Trophoblast cell (in vitro differentiated cells and primary cell): ENCODE data around the gene MTA2.

Source experiments
- DNase-seq, 2 donors: peaks; one replicate each; pipeline ENCODE4 v3.0.0-alpha.2; 2016
- H2AFZ ChIP-seq: 2 replicates; pipeline ENCODE4 v1.6.1; 2013; ENCODE audit warnings: low read length, moderate library complexity, mild to moderate bottlenecking; ENCODE audit not compliant: insufficient read depth, poor library complexity
- H2AK5ac ChIP-seq: 2 replicates; pipeline ENCODE4 v1.6.1; 2013; ENCODE audit warnings: mild to moderate bottlenecking, low read length
- H2BK120ac ChIP-seq: 2 replicates; pipeline ENCODE4 v1.6.1; 2013; ENCODE audit warnings: low read length, mild to moderate bottlenecking, moderate library complexity; ENCODE audit not compliant: insufficient read depth, poor library complexity
- H2BK12ac ChIP-seq: 2 replicates; pipeline ENCODE4 v1.6.1; 2013; ENCODE audit warnings: mild to moderate bottlenecking, low read length, moderate library complexity
- H2BK5ac ChIP-seq: 2 replicates; pipeline ENCODE4 v1.6.1; 2013; ENCODE audit warnings: low read length, low read depth, moderate library complexity, mild to moderate bottlenecking; ENCODE audit not compliant: poor library complexity
- H3K14ac ChIP-seq: 2 replicates; pipeline ENCODE4 v1.6.1; 2013; ENCODE audit warnings: mild to moderate bottlenecking, low read length
- H3K18ac ChIP-seq: 2 replicates; pipeline ENCODE4 v1.6.1; 2013; ENCODE audit warnings: mild to moderate bottlenecking, low read length
- H3K23ac ChIP-seq: 2 replicates; pipeline ENCODE4 v1.6.1; 2013; ENCODE audit warnings: low read length
- H3K27ac ChIP-seq: 2 replicates; pipeline ENCODE4 v1.5.1; 2013; ENCODE audit warnings: low read depth, mild to moderate bottlenecking, inconsistent platforms, low read length, moderate library complexity
- H3K27me3 ChIP-seq: 2 replicates; pipeline ENCODE4 v1.6.1; 2013; ENCODE audit warnings: inconsistent platforms, mild to moderate bottlenecking, low read length, moderate library complexity; ENCODE audit not compliant: insufficient read depth
- H3K36me3 ChIP-seq, 2 experiments: 1 replicate in 1 of 2; 2 replicates in 1 of 2; pipeline ENCODE4 v1.6.1; 2013; ENCODE audit warnings: low read length in 2 of 2, mild to moderate bottlenecking in 2 of 2, moderate library complexity in 1 of 2; ENCODE audit not compliant: insufficient read depth in 2 of 2, control insufficient read depth in 1 of 2
- H3K4ac ChIP-seq: 2 replicates; pipeline ENCODE4 v1.6.1; 2013; ENCODE audit warnings: low read depth, mild to moderate bottlenecking, low read length, moderate library complexity
- H3K4me1 ChIP-seq, 2 experiments: 1 replicate in 1 of 2; 2 replicates in 1 of 2; pipeline ENCODE4 v1.6.1; 2013; ENCODE audit warnings: low read length in 2 of 2, mild to moderate bottlenecking in 2 of 2, moderate library complexity in 1 of 2; ENCODE audit not compliant: insufficient read depth in 2 of 2, control insufficient read depth in 1 of 2
- H3K4me2 ChIP-seq: 2 replicates; pipeline ENCODE4 v1.6.1; 2013; ENCODE audit warnings: inconsistent platforms, mild to moderate bottlenecking, low read length, moderate library complexity
- H3K4me3 ChIP-seq: 2 replicates; pipeline ENCODE4 v1.5.1; 2013; ENCODE audit warnings: mild to moderate bottlenecking, low read depth, low read length, inconsistent platforms
- H3K79me1 ChIP-seq: one replicate; pipeline ENCODE4 v1.6.1; 2013; ENCODE audit warnings: low read length
- H3K79me2 ChIP-seq: 2 replicates; pipeline ENCODE4 v1.6.1; 2013; ENCODE audit warnings: low read length, mild to moderate bottlenecking; ENCODE audit not compliant: control insufficient read depth, insufficient read depth, poor library complexity
- H3K9ac ChIP-seq: 2 replicates; pipeline ENCODE4 v1.6.1; 2013; ENCODE audit warnings: mild to moderate bottlenecking, low read length
- H3K9me3 ChIP-seq: 2 replicates; pipeline ENCODE4 v1.6.1; 2013; ENCODE audit warnings: low read depth, mild to moderate bottlenecking, control low read depth, inconsistent platforms, low read length; ENCODE audit not compliant: insufficient read depth
- H4K12ac ChIP-seq: 2 replicates; pipeline ENCODE4 v1.6.1; 2013; ENCODE audit warnings: low read depth, mild to moderate bottlenecking, low read length, moderate library complexity
- H4K8ac ChIP-seq: 2 replicates; pipeline ENCODE4 v1.6.1; 2013; ENCODE audit warnings: low read depth, mild to moderate bottlenecking, low read length, moderate library complexity
- H4K91ac ChIP-seq: one replicate; pipeline ENCODE4 v1.6.1; 2013; ENCODE audit warnings: low read depth, mild to moderate bottlenecking, low read length, moderate library complexity
- WGBS: extraction: QIAGEN DNeasy Blood & Tissue Kit; methylation state at CpG from one replicate; pipeline ENCODE4 v1.1.7; 2013; ENCODE audit warnings: missing lambda C conversion rate; ENCODE audit not compliant: insufficient read length, insufficient coverage; ENCODE audit errors: extremely low coverage; 5-methylcytosine and 5-hydroxymethylcytosine counted together

Gene MTA2

GRCh38 chr11:62593434-62594044 is 8.1 kb downstream of the MTA2 start:
- Histone ChIP-seq H3K23ac (no peak overlapping the region), H3K4me1 (peaks cover 3 to 9% of the 10 kb centered on the region in 2 experiments), H2BK12ac (no peak overlapping the region), H2AFZ (no peak overlapping the region), H3K27ac (no peak overlapping the region), H2AK5ac (no peak overlapping the region), H2BK5ac (no peak overlapping the region), H3K18ac (no peak overlapping the region), H3K4me3 (peak overlapping the region; percentile 10), H3K9ac (peak overlapping the region; percentile 49), H3K14ac (no peak overlapping the region), H3K4ac (no peak overlapping the region), H3K9me3 (peaks cover 3% of the 10 kb centered on the region), H3K79me1 (peaks cover 2% of the 10 kb centered on the region), H4K12ac (no peak overlapping the region), H4K8ac (no peak overlapping the region), H3K4me2 (no peak overlapping the region), H3K79me2 (no peaks in the 10 kb centered on the region), H3K27me3 (no peaks in the 10 kb centered on the region), H3K36me3 (peaks cover 45 to 57% of the 10 kb centered on the region in 2 experiments), H4K91ac (no peak overlapping the region), H2BK120ac (no peak overlapping the region)
- WGBS: no CpG with 5 or more reads among the region's 13 CpGs
- peak; percentile 60 to 76 for DNase-seq

GRCh38 chr11:62592989-62593421 is 8.7 kb downstream of the MTA2 start:
- H3K79me1 ChIP-seq: peaks cover 2% of the 10 kb centered on the region
- no peak for DNase-seq
- H3K4me3 ChIP-seq: no peak overlapping the region
- no peak overlapping the region for H4K12ac ChIP-seq
- H3K27ac ChIP-seq: no peak overlapping the region
- no peak overlapping the region for H2BK120ac ChIP-seq
- H2AFZ ChIP-seq: no peak overlapping the region
- H3K79me2 ChIP-seq: no peaks in the 10 kb centered on the region
- no peak overlapping the region for H3K4ac ChIP-seq
- no peak overlapping the region for H2AK5ac ChIP-seq
- peaks cover 41 to 53% of the 10 kb centered on the region in 2 experiments for H3K36me3 ChIP-seq
- H3K14ac ChIP-seq: no peak overlapping the region
- no peak overlapping the region for H2BK5ac ChIP-seq
- WGBS: no CpG with 5 or more reads among the region's 8 CpGs
- H2BK12ac ChIP-seq: no peak overlapping the region
- peaks cover 3 to 9% of the 10 kb centered on the region in 2 experiments for H3K4me1 ChIP-seq
- H4K91ac ChIP-seq: no peak overlapping the region
- peaks cover 3% of the 10 kb centered on the region for H3K9me3 ChIP-seq
- no peak overlapping the region for H3K4me2 ChIP-seq
- H3K27me3 ChIP-seq: no peaks in the 10 kb centered on the region
- no peak overlapping the region for H3K9ac ChIP-seq
- no peak overlapping the region for H3K23ac ChIP-seq
- H4K8ac ChIP-seq: no peak overlapping the region
- H3K18ac ChIP-seq: no peak overlapping the region

- no peaks in the 10 kb centered on the region for H3K79me2 ChIP-seq
- H3K27me3 ChIP-seq: no peaks in the 10 kb centered on the region
- H3K18ac ChIP-seq: no peak overlapping the region
- no peak overlapping the region for H2BK5ac ChIP-seq
- H3K4me3 ChIP-seq: peak overlapping the region; percentile 13
- H3K9me3 ChIP-seq: peaks cover 3% of the 10 kb centered on the region
- H3K4me1 ChIP-seq: peaks cover 3 to 9% of the 10 kb centered on the region in 2 experiments
- no peak overlapping the region for H2AK5ac ChIP-seq
- H4K8ac ChIP-seq: peak overlapping the region; percentile 36
- H3K14ac ChIP-seq: no peak overlapping the region
- H3K27ac ChIP-seq: peak overlapping the region; percentile 45
- H2AFZ ChIP-seq: no peak overlapping the region
- no peak overlapping the region for H2BK12ac ChIP-seq
- no peak overlapping the region for H4K12ac ChIP-seq
- no peak for DNase-seq
- peaks cover 2% of the 10 kb centered on the region for H3K79me1 ChIP-seq
- peak overlapping the region; percentile 81 for H3K4me2 ChIP-seq
- H3K36me3 ChIP-seq: peaks cover 34 to 49% of the 10 kb centered on the region in 2 experiments
- WGBS: no CpG with 5 or more reads among the region's 17 CpGs
- H3K23ac ChIP-seq: no peak overlapping the region
- peak overlapping the region; percentile 40 for H4K91ac ChIP-seq
- no peak overlapping the region for H3K4ac ChIP-seq
- H3K9ac ChIP-seq: peak overlapping the region; percentile 24
- no peak overlapping the region for H2BK120ac ChIP-seq
These were observed 9.4 kb downstream of the MTA2 start for GRCh38 chr11:62592146-62592815.

GRCh38 chr11:62591448-62592145 is 10.1 kb downstream of the MTA2 start, which contains the start of gene TUT1:
TUT1 (minus strand) TSS chr11:62591523; CDS start chr11:62591485, 38 bp downstream.
- Histone ChIP-seq H3K4me2 (peak within 1 kb of the TSS; percentile 81), H3K4me1 (peaks cover 3 to 9% of the 10 kb centered on the region in 2 experiments), H2AK5ac (no peak within 1 kb of the TSS), H3K27me3 (no peaks in the 10 kb centered on the region), H3K27ac (peak within 1 kb of the TSS; percentile 72), H4K8ac (peak within 1 kb of the TSS; percentile 87), H3K36me3 (peaks cover 29 to 46% of the 10 kb centered on the region in 2 experiments), H3K4ac (peak within 1 kb of the TSS; percentile 50), H3K18ac (peak within 1 kb of the TSS; percentile 66), H3K79me2 (no peaks in the 10 kb centered on the region), H3K9ac (peak within 1 kb of the TSS; percentile 84), H4K91ac (peak within 1 kb of the TSS; percentile 65), H3K14ac (peak within 1 kb of the TSS; percentile 76), H3K4me3 (peak within 1 kb of the TSS; percentile 88), H2BK5ac (peak within 1 kb of the TSS; percentile 38), H2BK120ac (peak within 1 kb of the TSS; percentile 61), H2BK12ac (no peak within 1 kb of the TSS), H3K23ac (no peak within 1 kb of the TSS), H3K79me1 (peaks cover 2% of the 10 kb centered on the region), H3K9me3 (peaks cover 3% of the 10 kb centered on the region), H2AFZ (peak within 1 kb of the TSS; percentile 73), H4K12ac (peak within 1 kb of the TSS; percentile 85)
- no CpG with 5 or more reads among the region's 58 CpGs for WGBS
- peak; percentile 99 to 100 for DNase-seq
